CD4-positive, alpha-beta memory T cell (primary cell): ENCODE results near the gene C5. TPM values are rescaled to one million over a fixed set of nuclear protein-coding genes. Genes with fewer than 3 reads are reported as not detected.
"Not testable (repeated sequence)": the region's sequence is repeated elsewhere in the genome, so short reads cannot be mapped to it uniquely, and the experiment has no call there.

Source experiments
- CTCF ChIA-PET: fragments of 350-600 bp; sonication (Branson Sonifier 250); formaldehyde crosslinking; loops from one replicate; lab custom pipeline; 2021; ENCODE audit warnings: inconsistent platforms; ENCODE audit not compliant: partially characterized antibody; lab: Charles Lee
- POLR2A ChIA-PET: fragments of 350-600 bp; sonication (Branson Sonifier 250); formaldehyde crosslinking; loops from one replicate; lab custom pipeline; 2021; ENCODE audit not compliant: partially characterized antibody; lab: Charles Lee
- DNase-seq, 5 donors: peaks; one replicate each; pipeline versions ENCODE4 v3.0.0 to v3.0.0-alpha.2; 2020 to 2022; ENCODE audit warnings: mixed read lengths in 1 of 5
- H3K27ac ChIP-seq: one replicate; pipeline ENCODE4 v1.7.0; 2013; ENCODE audit warnings: low read depth, low read length
- H3K27me3 ChIP-seq: 2 replicates; pipeline ENCODE4 v1.7.0; 2013; ENCODE audit warnings: mild to moderate bottlenecking, low read length, moderate library complexity; ENCODE audit not compliant: insufficient read depth
- H3K36me3 ChIP-seq: 2 replicates; pipeline ENCODE4 v1.7.0; 2013; ENCODE audit warnings: mild to moderate bottlenecking, low read length, moderate library complexity; ENCODE audit not compliant: insufficient read depth
- H3K4me1 ChIP-seq: 2 replicates; pipeline ENCODE4 v1.7.0; 2013; ENCODE audit warnings: mild to moderate bottlenecking, low read length, moderate library complexity; ENCODE audit not compliant: insufficient read depth
- H3K4me3 ChIP-seq, 2 donors: one replicate each; pipeline ENCODE4 v1.7.0; 2013; ENCODE audit warnings: low read length in 2 of 2, mild to moderate bottlenecking in 1 of 2
- H3K9me3 ChIP-seq, 2 donors: one replicate each; pipeline ENCODE4 v1.7.0; 2013; ENCODE audit warnings: low read length in 2 of 2, control low read depth in 1 of 2; ENCODE audit not compliant: control insufficient read depth in 1 of 2
- H3K27ac Mint-ChIP-seq, 7 donors: one replicate each; pipeline ENCODE4 v1.8.0; 2020 to 2021; ENCODE audit warnings: mixed read lengths in 7 of 7, mild to moderate bottlenecking in 6 of 7, inconsistent platforms in 3 of 7, moderate library complexity in 3 of 7
- H3K27me3 Mint-ChIP-seq, 2 donors: one replicate each; pipeline ENCODE4 v1.8.0; 2020 to 2021; ENCODE audit warnings: mixed read lengths in 2 of 2
- H3K36me3 Mint-ChIP-seq, 2 donors: one replicate each; pipeline ENCODE4 v1.8.0; 2020 to 2021; ENCODE audit warnings: mixed read lengths in 2 of 2, inconsistent platforms in 1 of 2, mild to moderate bottlenecking in 1 of 2
- H3K4me1 Mint-ChIP-seq, 4 donors: one replicate each; pipeline ENCODE4 v1.8.0; 2020 to 2021; ENCODE audit warnings: mixed read lengths in 4 of 4, mild to moderate bottlenecking in 1 of 4
- H3K4me3 Mint-ChIP-seq, 8 donors: one replicate each; pipeline ENCODE4 v1.8.0; 2020 to 2021; ENCODE audit warnings: mixed read lengths in 8 of 8, mild to moderate bottlenecking in 7 of 8, moderate library complexity in 6 of 8, inconsistent platforms in 3 of 8
- H3K9me3 Mint-ChIP-seq, 8 donors: one replicate each; pipeline ENCODE4 v1.8.0; 2020 to 2021; ENCODE audit warnings: mixed read lengths in 8 of 8, mild to moderate bottlenecking in 5 of 8, inconsistent platforms in 3 of 8, moderate library complexity in 1 of 8
- intact Hi-C: fragments of 100-400 bp; cut with micrococcal nuclease; formaldehyde crosslinking; loops from one replicate; pipeline ENCODE4 v1.15.1; 2023
- polyA plus RNA-seq, 2 donors: library from polyadenylated mRNA; unstranded; fragments of 300-500 nt; fragmentation: Illumina TruSeq; gene quantifications; one replicate each; pipeline ENCODE4 v1.2.3, GENCODE V29; 2021
- total RNA-seq, 2 experiments: library from RNA; stranded (reverse); gene quantifications; one replicate each; pipeline ENCODE4 v1.2.3, GENCODE V29; 2021

The C5 gene
- total and polyA plus RNA-seq, 4 experiments from 2014 or later: 0.28 to 3.2 (median 1.3) TPM

DNA sequence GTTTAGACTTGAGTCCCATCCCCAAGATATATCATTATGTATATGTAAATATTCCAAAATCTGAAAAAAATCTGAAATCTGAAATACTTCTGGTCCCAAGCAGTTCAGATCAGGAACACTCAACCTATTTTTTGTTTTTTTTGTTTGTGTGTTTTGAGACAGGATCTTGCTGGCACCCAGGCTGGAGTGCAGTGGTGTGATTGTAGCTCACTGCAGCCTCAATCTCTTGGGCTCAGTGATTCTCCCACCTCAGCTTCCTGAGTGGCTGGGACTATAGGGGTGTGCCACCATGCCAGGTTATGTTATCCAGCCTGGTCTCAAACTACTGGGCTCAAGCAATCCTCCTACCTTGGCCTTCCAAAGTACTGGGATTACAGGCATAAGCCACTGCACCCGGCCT lies 72.8 kb downstream of the C5 start:
- Histone ChIP-seq H3K27me3 (no peaks in the 10 kb centered on the region), H3K9me3 (no peaks in the 10 kb centered on the region), H3K27ac (no peak overlapping the region), H3K4me3 (no peak overlapping the region), H3K36me3 (no peaks in the 10 kb centered on the region), H3K4me1 (peaks cover 15% of the 10 kb centered on the region)
- no peak for DNase-seq
- Mint-ChIP-seq H3K27ac (no peak overlapping the region), H3K9me3 (no peaks in the 10 kb centered on the region), H3K4me3 (no peak overlapping the region), H3K4me1 (peaks cover 16 to 22% (median 19%) of the 10 kb centered on the region in 4 donors), H3K27me3 (no peaks in the 10 kb centered on the region), H3K36me3 (no peaks in the 10 kb centered on the region)
- CTCF ChIA-PET: interaction anchor here (1.4 to 1.5 kb wide), 3 partner anchors 12 to 94 kb away, joined by 5 to 6 read pairs (median 6); no protein-coding TSS in a partner anchor
- POLR2A ChIA-PET: no interaction called here
- intact Hi-C loops: no loop called here

DNA sequence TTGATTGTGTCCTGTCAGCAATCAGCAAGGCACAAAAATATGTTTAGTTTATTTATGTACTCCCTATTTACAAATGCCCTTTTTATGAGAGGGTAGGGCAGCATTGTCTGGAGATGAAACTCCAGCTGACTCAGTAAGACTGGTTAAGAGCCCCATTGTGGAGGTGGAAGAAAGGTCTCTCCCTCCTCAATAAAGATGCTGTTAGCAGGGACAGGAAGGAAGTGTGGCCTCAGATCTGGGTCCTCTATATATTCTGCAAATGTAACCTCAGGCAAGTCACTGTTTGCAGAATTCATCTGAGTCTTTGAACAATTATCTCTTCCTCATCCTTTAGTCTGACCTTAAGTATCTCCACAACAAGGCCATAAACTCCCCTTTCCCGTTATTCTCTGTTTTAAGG lies 75.2 kb downstream of the C5 start:
- Mint-ChIP-seq H3K4me1 (peaks cover 17 to 18% (median 18%) of the 10 kb centered on the region in 4 donors), H3K4me3 (peak overlapping the region in 4 of 8 donors; percentile 15 to 38 (median 32)), H3K27me3 (no peaks in the 10 kb centered on the region), H3K9me3 (no peaks in the 10 kb centered on the region), H3K27ac (peak overlapping the region; percentile 49 to 86 (median 83)), H3K36me3 (no peaks in the 10 kb centered on the region)
- H3K27me3 ChIP-seq: no peaks in the 10 kb centered on the region
- peaks cover 15% of the 10 kb centered on the region for H3K4me1 ChIP-seq
- no peak overlapping the region for H3K4me3 ChIP-seq
- ChIA-PET CTCF (interaction anchor here (1.0 kb wide), 1 partner anchor 10 kb away, joined by 3 read pairs; no protein-coding TSS in a partner anchor), POLR2A (no interaction called here)
- no peaks in the 10 kb centered on the region for H3K36me3 ChIP-seq
- peak in 4 of 5 donors; percentile 1 to 19 (median 14) for DNase-seq
- H3K27ac ChIP-seq: peak overlapping the region; percentile 7
- H3K9me3 ChIP-seq: no peaks in the 10 kb centered on the region
- intact Hi-C loops: no loop called here

DNA sequence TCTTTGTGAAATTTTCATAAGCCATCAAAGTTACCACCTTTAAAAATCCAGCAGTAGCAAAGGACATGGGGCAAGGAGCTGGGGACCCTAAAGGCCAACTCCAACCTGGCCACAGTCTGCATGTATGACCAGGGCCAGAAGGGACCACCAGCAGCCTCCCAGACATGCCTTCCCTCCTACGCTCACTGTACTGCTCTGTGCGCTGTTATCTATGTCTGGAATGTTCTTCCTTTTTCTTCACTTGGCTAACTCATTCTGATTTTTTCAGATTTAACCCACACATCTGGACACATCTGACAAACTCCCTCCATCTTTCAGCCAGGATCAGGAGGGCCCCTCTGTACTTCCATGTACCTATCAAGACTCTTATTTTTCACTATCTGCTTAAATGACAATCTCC lies 75.9 kb downstream of the C5 start:
- Histone ChIP-seq H3K27me3 (no peaks in the 10 kb centered on the region), H3K36me3 (no peaks in the 10 kb centered on the region), H3K9me3 (no peaks in the 10 kb centered on the region), H3K4me3 (no peak overlapping the region), H3K4me1 (peaks cover 15% of the 10 kb centered on the region), H3K27ac (no peak overlapping the region)
- Mint-ChIP-seq H3K4me1 (peaks cover 17 to 18% (median 18%) of the 10 kb centered on the region in 4 donors), H3K36me3 (no peaks in the 10 kb centered on the region), H3K27ac (peak overlapping the region in 3 of 7 donors; percentile 49 to 73 (median 68)), H3K9me3 (no peaks in the 10 kb centered on the region), H3K27me3 (no peaks in the 10 kb centered on the region), H3K4me3 (no peak overlapping the region)
- ChIA-PET POLR2A (interaction anchor here (0.7 kb wide), 1 partner anchor 1915 kb away, joined by 3 read pairs; no protein-coding TSS in a partner anchor), CTCF (interaction anchor here (1.2 kb wide), 1 partner anchor 86 kb away, joined by 4 read pairs; no protein-coding TSS in a partner anchor)
- no peak for DNase-seq
- intact Hi-C loops: no loop called here

DNA sequence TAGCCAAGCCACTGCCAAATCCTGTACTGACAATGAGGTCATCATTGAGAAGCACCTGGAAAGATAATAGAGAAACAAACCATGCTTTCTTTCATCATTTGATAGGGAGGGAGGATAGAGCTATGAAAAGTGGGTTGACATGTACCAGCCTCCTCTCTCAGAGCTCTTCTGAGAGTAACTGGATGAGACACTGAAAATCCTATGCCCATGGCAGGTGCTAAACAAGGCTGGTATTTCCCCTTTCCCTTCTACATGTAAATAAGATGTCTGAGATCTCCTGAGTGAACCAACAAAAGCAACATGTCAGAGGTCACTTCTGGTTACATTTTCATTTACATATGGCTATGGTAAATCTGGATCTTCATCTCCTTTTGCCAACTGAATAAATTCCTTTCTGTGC lies 78.1 kb downstream of the C5 start:
- ChIA-PET CTCF (interaction anchor here (0.9 to 1.0 kb wide), 2 partner anchors 10 to 11 kb away, joined by 3 to 4 read pairs; no protein-coding TSS in a partner anchor), POLR2A (interaction anchor here (1.6 kb wide), 1 partner anchor 35 kb away, joined by 4 read pairs; no protein-coding TSS in a partner anchor)
- H3K4me1 Mint-ChIP-seq: peaks cover 17 to 18% (median 18%) of the 10 kb centered on the region in 4 donors
- H3K9me3 Mint-ChIP-seq: no peaks in the 10 kb centered on the region
- Histone ChIP-seq H3K27me3 (no peaks in the 10 kb centered on the region), H3K4me1 (peaks cover 15% of the 10 kb centered on the region), H3K36me3 (no peaks in the 10 kb centered on the region), H3K9me3 (no peaks in the 10 kb centered on the region), H3K27ac (no peak overlapping the region), H3K4me3 (no peak overlapping the region)
- H3K4me3 Mint-ChIP-seq: no peak overlapping the region
- H3K27ac Mint-ChIP-seq: peak overlapping the region in 1 of 7 donors; percentile 36
- intact Hi-C loops: no loop called here
- peaks cover 0 to 2% of the 10 kb centered on the region in 2 donors for H3K36me3 Mint-ChIP-seq
- no peaks in the 10 kb centered on the region for H3K27me3 Mint-ChIP-seq
- DNase-seq: no peak

DNA sequence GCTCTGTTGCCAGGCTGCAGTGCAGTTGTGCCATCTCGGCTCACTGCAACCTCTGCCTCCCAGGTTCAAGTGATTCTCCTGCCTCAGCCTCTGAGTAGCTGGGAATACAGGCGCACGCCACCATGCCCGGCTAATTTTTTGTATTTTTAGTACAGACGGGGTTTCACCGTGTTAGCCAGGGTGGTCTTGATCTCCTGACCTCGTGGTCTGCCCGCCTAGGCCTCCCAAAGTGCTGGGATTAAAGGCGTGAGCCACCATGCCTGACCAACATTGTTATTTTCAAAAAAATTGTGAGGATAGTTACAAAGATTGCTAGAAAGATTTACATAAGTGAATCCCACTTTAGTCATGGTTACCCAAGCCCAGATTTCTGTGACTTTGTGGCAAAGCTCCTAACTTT lies 78.6 kb downstream of the C5 start:
- CTCF ChIA-PET: interaction anchor here (0.9 kb wide), 1 partner anchor 10 kb away, joined by 4 read pairs; no protein-coding TSS in a partner anchor
- DNase-seq, H3K9me3 Mint-ChIP-seq, H3K36me3 ChIP-seq, H3K27me3 ChIP-seq, H3K36me3 Mint-ChIP-seq, H3K27ac Mint-ChIP-seq, H3K4me3 Mint-ChIP-seq, intact Hi-C loops, H3K4me3 ChIP-seq, H3K27ac ChIP-seq, H3K9me3 ChIP-seq, H3K27me3 Mint-ChIP-seq, POLR2A ChIA-PET: not testable (repeated sequence)
- H3K4me1 ChIP-seq: peaks cover 15% of the 10 kb centered on the region
- H3K4me1 Mint-ChIP-seq: peaks cover 17 to 18% (median 18%) of the 10 kb centered on the region in 4 donors

DNA sequence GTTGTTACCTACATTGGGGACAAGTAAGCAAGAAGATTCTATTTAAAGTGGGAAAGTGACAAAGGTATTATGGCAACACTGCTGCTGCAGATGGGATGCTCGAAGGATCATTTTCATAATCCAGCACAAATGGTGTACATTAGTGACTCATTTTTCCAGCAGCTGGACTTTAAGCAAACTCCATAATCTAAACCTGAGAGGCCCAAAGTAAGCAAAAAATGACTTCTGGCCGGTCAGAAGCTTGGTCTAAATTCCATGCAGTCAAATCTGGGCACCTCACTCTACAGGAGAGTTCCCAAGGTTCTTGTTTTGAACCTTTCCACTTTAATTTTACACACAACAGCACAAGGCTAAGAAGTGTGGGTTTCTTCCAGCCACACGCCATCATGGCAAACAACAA lies 79.8 kb downstream of the C5 start:
- no peaks in the 10 kb centered on the region for H3K9me3 ChIP-seq
- no peak overlapping the region for H3K27ac ChIP-seq
- Mint-ChIP-seq H3K27me3 (no peaks in the 10 kb centered on the region), H3K4me1 (peaks cover 11 to 13% (median 12%) of the 10 kb centered on the region in 4 donors), H3K36me3 (peaks cover 0 to 2% of the 10 kb centered on the region in 2 donors), H3K4me3 (no peak overlapping the region), H3K9me3 (no peaks in the 10 kb centered on the region), H3K27ac (no peak overlapping the region)
- intact Hi-C loops: no loop called here
- no peaks in the 10 kb centered on the region for H3K27me3 ChIP-seq
- ChIA-PET CTCF (interaction anchor here (1.3 to 1.5 kb wide), 2 partner anchors 9 to 11 kb away, joined by 3 to 7 read pairs; no protein-coding TSS in a partner anchor), POLR2A (no interaction called here)
- DNase-seq: no peak
- H3K4me1 ChIP-seq: peaks cover 10% of the 10 kb centered on the region
- no peak overlapping the region for H3K4me3 ChIP-seq
- H3K36me3 ChIP-seq: no peaks in the 10 kb centered on the region

DNA sequence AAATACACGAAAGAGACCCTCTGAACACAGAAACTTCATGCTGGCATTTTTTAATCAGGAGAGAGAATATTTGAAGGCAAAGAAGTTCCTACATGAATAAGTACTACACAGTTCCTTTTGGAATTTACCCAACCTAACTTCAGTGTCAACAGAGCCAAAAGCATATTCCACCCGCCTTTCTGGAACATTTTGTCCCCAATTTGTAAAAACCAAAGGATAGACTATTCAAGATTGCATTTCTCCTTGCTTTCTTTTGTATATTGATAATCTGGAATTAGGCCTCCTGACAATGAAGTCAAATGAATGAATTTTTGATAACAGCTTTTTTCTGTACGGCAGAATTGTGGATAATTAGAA lies 84.1 kb downstream of the C5 start:
- Histone ChIP-seq H3K4me3 (no peak overlapping the region), H3K9me3 (no peaks in the 10 kb centered on the region), H3K27ac (no peak overlapping the region), H3K27me3 (no peaks in the 10 kb centered on the region), H3K4me1 (no peaks in the 10 kb centered on the region), H3K36me3 (no peaks in the 10 kb centered on the region)
- intact Hi-C loops: no loop called here
- DNase-seq: no peak
- ChIA-PET CTCF (no interaction called here), POLR2A (no interaction called here)
- Mint-ChIP-seq H3K4me3 (no peak overlapping the region), H3K27ac (no peak overlapping the region), H3K27me3 (no peaks in the 10 kb centered on the region), H3K36me3 (peaks cover 0 to 17% of the 10 kb centered on the region in 2 donors), H3K9me3 (no peaks in the 10 kb centered on the region), H3K4me1 (no peaks in the 10 kb centered on the region)
